HEK293T (cell line): ENCODE measurements around the gene HNRNPH1.

Experiments used
- FOXK2 ChIP-seq: fragments of 450-650 bp; IDR thresholded peaks from 2 replicates; pipeline ENCODE4 v1.6.1; 2016; ENCODE audit warnings: mild to moderate bottlenecking
- SP1 ChIP-seq: fragments of 450-650 bp; IDR thresholded peaks from 2 replicates; pipeline ENCODE4 v1.6.1; 2017

DNA sequence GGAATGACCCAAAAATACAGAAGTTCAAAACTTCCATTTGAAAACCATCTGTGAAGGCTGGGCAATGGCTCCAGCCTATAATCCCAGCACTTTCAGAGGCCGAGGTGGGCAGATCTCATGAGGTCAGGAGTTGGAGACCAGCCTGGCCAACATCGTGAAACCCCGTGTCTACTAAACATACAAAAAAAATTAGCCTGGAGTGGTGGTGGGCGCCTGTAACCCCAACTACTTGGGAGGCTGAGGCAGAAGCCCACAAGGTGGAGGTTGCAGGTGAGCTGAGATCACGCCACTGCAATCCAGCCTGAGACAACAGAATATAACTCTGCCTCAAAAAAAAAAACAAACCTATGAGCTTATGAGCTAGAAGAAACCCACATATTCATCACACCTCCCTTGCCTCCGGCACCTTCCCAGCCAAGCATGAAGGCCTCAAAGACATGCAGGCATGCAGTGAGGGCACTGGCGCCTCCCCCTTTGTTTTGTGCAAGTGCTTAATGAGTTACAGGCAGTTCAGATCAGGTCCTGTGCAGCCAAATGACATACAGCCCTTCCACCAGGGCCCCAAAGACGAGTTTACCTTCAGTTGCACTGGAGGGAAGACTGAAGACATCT is 9.9 kb downstream of the HNRNPH1 start:
- TF ChIP-seq FOXK2 (no peak), SP1 (no peak)
